GM23338 (cell line): ENCODE measurements around the gene FCHO2. TPM values are rescaled to one million over a fixed set of nuclear protein-coding genes. Genes with fewer than 3 reads are reported as not detected.

ENCODE experiments used
- ATAC-seq: fragments of 200-7000 bp; cut with Tn5 transposase; 3 replicates; pipeline ENCODE4 v1.9.1; 2020
- DNase-seq: peaks from one replicate; pipeline ENCODE4 v3.0.0-alpha.2; 2015; ENCODE audit warnings: low spot score
- H2AFZ ChIP-seq: fragments of 200-600 bp; sonication (generic); 2 replicates; pipeline ENCODE4 v1.8.0; 2016; ENCODE audit warnings: antibody characterized with exemption, mild to moderate bottlenecking, moderate library complexity
- H3F3A ChIP-seq: fragments of 200-600 bp; sonication (generic); replicated peaks from 2 replicates; pipeline ENCODE4 v1.8.0; 2017; ENCODE audit warnings: antibody characterized with exemption, mixed run types, low read depth
- H3K27ac ChIP-seq: fragments of 200-600 bp; sonication (generic); 2 replicates; pipeline ENCODE4 v1.6.1; 2016; ENCODE audit warnings: low read depth
- H3K27me3 ChIP-seq: fragments of 200-600 bp; sonication (generic); 2 replicates; pipeline ENCODE4 v1.8.0; 2016; ENCODE audit warnings: mild to moderate bottlenecking, mixed run types, moderate library complexity; ENCODE audit not compliant: insufficient read depth
- H3K36me3 ChIP-seq: fragments of 200-600 bp; sonication (generic); 2 replicates; pipeline ENCODE4 v1.8.0; 2016; ENCODE audit warnings: mild to moderate bottlenecking; ENCODE audit not compliant: insufficient read depth
- H3K4me1 ChIP-seq: fragments of 200-600 bp; sonication (generic); 2 replicates; pipeline ENCODE4 v1.8.0; 2016; ENCODE audit warnings: mild to moderate bottlenecking, moderate library complexity; ENCODE audit not compliant: insufficient read depth
- H3K4me2 ChIP-seq: fragments of 200-600 bp; sonication (generic); 2 replicates; pipeline ENCODE4 v1.7.1; 2017; ENCODE audit warnings: mixed run types
- H3K4me3 ChIP-seq: fragments of 200-600 bp; sonication (generic); 2 replicates; pipeline ENCODE4 v1.6.1; 2016; ENCODE audit warnings: mixed run types
- H3K79me2 ChIP-seq: fragments of 200-600 bp; sonication (generic); replicated peaks from 2 replicates; pipeline ENCODE4 v1.8.0; 2017; ENCODE audit warnings: mild to moderate bottlenecking; ENCODE audit not compliant: insufficient read depth
- H3K9me2 ChIP-seq: fragments of 200-600 bp; sonication (generic); 2 replicates; pipeline ENCODE4 v1.8.0; 2017; ENCODE audit not compliant: insufficient read depth
- H4K20me1 ChIP-seq: fragments of 200-600 bp; sonication (generic); replicated peaks from 2 replicates; pipeline ENCODE4 v1.8.0; 2017; ENCODE audit warnings: mild to moderate bottlenecking; ENCODE audit not compliant: insufficient read depth
- H3K27ac Mint-ChIP-seq: 2 replicates; pipeline ENCODE4 v1.8.0; 2020; ENCODE audit warnings: inconsistent platforms, mild to moderate bottlenecking, moderate library complexity, mixed read lengths
- H3K27me3 Mint-ChIP-seq: 3 replicates; pipeline ENCODE4 v1.8.0; 2022; ENCODE audit warnings: low read depth, mild to moderate bottlenecking, moderate library complexity, mixed read lengths, inconsistent platforms; ENCODE audit not compliant: insufficient read depth, poor library complexity
- H3K36me3 Mint-ChIP-seq: 3 replicates; pipeline ENCODE4 v1.8.0; 2021; ENCODE audit warnings: low read depth, mild to moderate bottlenecking, inconsistent platforms, moderate library complexity, mixed read lengths
- H3K4me1 Mint-ChIP-seq: 3 replicates; pipeline ENCODE4 v1.8.0; 2020; ENCODE audit warnings: mild to moderate bottlenecking, inconsistent platforms, mixed read lengths
- H3K4me3 Mint-ChIP-seq: 3 replicates; pipeline ENCODE4 v1.8.0; 2021; ENCODE audit warnings: moderate library complexity, mild to moderate bottlenecking, inconsistent platforms, mixed read lengths
- H3K9me3 Mint-ChIP-seq: 3 replicates; pipeline ENCODE4 v1.8.0; 2020; ENCODE audit warnings: moderate library complexity, mild to moderate bottlenecking, inconsistent platforms, mixed read lengths
- CREB1 ChIP-seq: fragments of 250-450 bp; sonication (Bioruptor Pico); IDR thresholded peaks from 2 replicates; pipeline ENCODE4 v1.5.0; 2020; ENCODE audit warnings: low read depth, mild to moderate bottlenecking, moderate library complexity
- EZH2 ChIP-seq: fragments of 200-600 bp; sonication (generic); IDR thresholded peaks from one replicate; pipeline ENCODE4 v1.8.0; 2017; ENCODE audit warnings: antibody characterized with exemption, mild to moderate bottlenecking, low read depth; ENCODE audit not compliant: unreplicated experiment
- EZH2phosphoT487 ChIP-seq: fragments of 200-600 bp; sonication (generic); IDR thresholded peaks from one replicate; pipeline ENCODE4 v1.8.1; 2018; ENCODE audit warnings: antibody characterized with exemption; ENCODE audit not compliant: unreplicated experiment
- JUNB ChIP-seq: IDR thresholded peaks from one replicate; pipeline ENCODE4 v1.6.1; 2016; ENCODE audit warnings: antibody characterized with exemption; ENCODE audit not compliant: unreplicated experiment
- NANOG ChIP-seq: IDR thresholded peaks from 2 replicates; pipeline ENCODE4 v1.6.1; 2016; ENCODE audit warnings: antibody characterized with exemption, borderline replicate concordance
- POLR2AphosphoS5 ChIP-seq: IDR thresholded peaks from 2 replicates; pipeline ENCODE4 v1.6.1; 2016; ENCODE audit warnings: antibody characterized with exemption, low read depth
- STAT1 ChIP-seq: IDR thresholded peaks from one replicate; pipeline ENCODE4 v1.6.1; 2016; ENCODE audit warnings: antibody characterized with exemption; ENCODE audit not compliant: unreplicated experiment
- ZNF114 ChIP-seq: fragments of 250-450 bp; sonication (Bioruptor Pico); IDR thresholded peaks from 2 replicates; pipeline ENCODE4 v1.5.0; 2020; ENCODE audit warnings: mild to moderate bottlenecking, moderate library complexity
- ZNF331 ChIP-seq: fragments of 250-450 bp; sonication (Bioruptor Pico); IDR thresholded peaks from 2 replicates; pipeline ENCODE4 v1.5.0; 2020; ENCODE audit warnings: low read depth, mild to moderate bottlenecking, moderate library complexity
- polyA plus RNA-seq: library from polyadenylated mRNA; unstranded; fragments of >200 nt; fragmentation: Nextera tagmentation; extraction: Ambion mirVana; gene quantifications from 2 replicates; pipeline ENCODE4 v1.2.1, GENCODE V29; 2016
- total RNA-seq: library from RNA; depleted of rRNA; stranded (reverse); fragments of >200 nt; shearing (Covaris generic); gene quantifications from 2 replicates; pipeline ENCODE4 v1.2.3, GENCODE V29; 2014
- TF ChIP-seq, protein P1 (sequence below): IDR thresholded peaks from 2 replicates; pipeline ENCODE4 v1.6.1; 2016; ENCODE audit warnings: antibody characterized with exemption
- TF ChIP-seq, protein P2 (sequence below), 2 experiments: fragments of 200-600 bp in 1 of 2; sonication (generic) in 1 of 2; conservative IDR thresholded peaks; 2 replicates each; pipeline versions ENCODE4 v1.5.1 to v1.6.1; 2016 to 2017; ENCODE audit warnings: antibody characterized with exemption in 2 of 2, low read depth in 2 of 2, mild to moderate bottlenecking in 2 of 2, moderate library complexity in 1 of 2
- TF ChIP-seq, protein P3 (sequence below): fragments of 250-450 bp; sonication (Bioruptor Pico); IDR thresholded peaks from 2 replicates; pipeline ENCODE4 v1.5.0; 2020; ENCODE audit warnings: mild to moderate bottlenecking, moderate library complexity
- TF ChIP-seq, protein P4 (sequence below): IDR thresholded peaks from one replicate; pipeline ENCODE4 v1.6.1; 2018; ENCODE audit warnings: antibody characterized with exemption; ENCODE audit not compliant: unreplicated experiment

FCHO2 gene
- total and polyA plus RNA-seq, 2 experiments from 2014 or later, result 8.4 to 10.1 TPM

DNA sequence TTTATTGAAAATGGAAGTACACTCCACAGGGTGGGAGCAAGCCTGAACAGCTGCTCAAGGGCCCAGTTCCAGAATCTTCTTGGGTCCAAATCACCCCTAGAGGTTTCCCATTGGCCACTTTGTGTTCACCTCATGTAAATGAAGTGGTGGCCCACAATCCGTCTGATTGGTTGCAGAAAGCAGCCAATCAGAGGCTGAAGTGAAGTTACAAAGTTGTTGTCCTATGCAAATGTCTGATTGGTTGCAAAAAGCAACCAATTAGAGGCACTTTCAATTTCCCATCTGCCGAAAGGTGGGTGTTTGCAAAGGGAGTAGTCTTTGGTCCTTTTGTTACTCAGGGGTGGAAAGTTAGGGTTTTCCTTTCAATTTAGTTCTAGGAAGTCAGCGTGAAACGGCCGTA, 173.3 kb downstream of the FCHO2 start:
- H3K4me3 Mint-ChIP-seq, result no peak overlapping the region
- TF ChIP-seq ZNF114 (CRISPR knock-in tag) (no peak), JUNB (no peak), EZH2phosphoT487 (no peak), EZH2 (no peak), CREB1 (CRISPR knock-in tag) (no peak), NANOG (no peak), ZNF331 (CRISPR knock-in tag) (no peak), POLR2AphosphoS5 (no peak), STAT1 (no peak)
- TF ChIP-seq, protein P1, sequence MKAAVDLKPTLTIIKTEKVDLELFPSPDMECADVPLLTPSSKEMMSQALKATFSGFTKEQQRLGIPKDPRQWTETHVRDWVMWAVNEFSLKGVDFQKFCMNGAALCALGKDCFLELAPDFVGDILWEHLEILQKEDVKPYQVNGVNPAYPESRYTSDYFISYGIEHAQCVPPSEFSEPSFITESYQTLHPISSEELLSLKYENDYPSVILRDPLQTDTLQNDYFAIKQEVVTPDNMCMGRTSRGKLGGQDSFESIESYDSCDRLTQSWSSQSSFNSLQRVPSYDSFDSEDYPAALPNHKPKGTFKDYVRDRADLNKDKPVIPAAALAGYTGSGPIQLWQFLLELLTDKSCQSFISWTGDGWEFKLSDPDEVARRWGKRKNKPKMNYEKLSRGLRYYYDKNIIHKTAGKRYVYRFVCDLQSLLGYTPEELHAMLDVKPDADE, result no peak
- TF ChIP-seq, protein P2, sequence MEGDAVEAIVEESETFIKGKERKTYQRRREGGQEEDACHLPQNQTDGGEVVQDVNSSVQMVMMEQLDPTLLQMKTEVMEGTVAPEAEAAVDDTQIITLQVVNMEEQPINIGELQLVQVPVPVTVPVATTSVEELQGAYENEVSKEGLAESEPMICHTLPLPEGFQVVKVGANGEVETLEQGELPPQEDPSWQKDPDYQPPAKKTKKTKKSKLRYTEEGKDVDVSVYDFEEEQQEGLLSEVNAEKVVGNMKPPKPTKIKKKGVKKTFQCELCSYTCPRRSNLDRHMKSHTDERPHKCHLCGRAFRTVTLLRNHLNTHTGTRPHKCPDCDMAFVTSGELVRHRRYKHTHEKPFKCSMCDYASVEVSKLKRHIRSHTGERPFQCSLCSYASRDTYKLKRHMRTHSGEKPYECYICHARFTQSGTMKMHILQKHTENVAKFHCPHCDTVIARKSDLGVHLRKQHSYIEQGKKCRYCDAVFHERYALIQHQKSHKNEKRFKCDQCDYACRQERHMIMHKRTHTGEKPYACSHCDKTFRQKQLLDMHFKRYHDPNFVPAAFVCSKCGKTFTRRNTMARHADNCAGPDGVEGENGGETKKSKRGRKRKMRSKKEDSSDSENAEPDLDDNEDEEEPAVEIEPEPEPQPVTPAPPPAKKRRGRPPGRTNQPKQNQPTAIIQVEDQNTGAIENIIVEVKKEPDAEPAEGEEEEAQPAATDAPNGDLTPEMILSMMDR (conservative IDR thresholded peaks at IDR 0.05; ENCODE audit: low read depth in 2 of 2), result no peak
- TF ChIP-seq, protein P3, sequence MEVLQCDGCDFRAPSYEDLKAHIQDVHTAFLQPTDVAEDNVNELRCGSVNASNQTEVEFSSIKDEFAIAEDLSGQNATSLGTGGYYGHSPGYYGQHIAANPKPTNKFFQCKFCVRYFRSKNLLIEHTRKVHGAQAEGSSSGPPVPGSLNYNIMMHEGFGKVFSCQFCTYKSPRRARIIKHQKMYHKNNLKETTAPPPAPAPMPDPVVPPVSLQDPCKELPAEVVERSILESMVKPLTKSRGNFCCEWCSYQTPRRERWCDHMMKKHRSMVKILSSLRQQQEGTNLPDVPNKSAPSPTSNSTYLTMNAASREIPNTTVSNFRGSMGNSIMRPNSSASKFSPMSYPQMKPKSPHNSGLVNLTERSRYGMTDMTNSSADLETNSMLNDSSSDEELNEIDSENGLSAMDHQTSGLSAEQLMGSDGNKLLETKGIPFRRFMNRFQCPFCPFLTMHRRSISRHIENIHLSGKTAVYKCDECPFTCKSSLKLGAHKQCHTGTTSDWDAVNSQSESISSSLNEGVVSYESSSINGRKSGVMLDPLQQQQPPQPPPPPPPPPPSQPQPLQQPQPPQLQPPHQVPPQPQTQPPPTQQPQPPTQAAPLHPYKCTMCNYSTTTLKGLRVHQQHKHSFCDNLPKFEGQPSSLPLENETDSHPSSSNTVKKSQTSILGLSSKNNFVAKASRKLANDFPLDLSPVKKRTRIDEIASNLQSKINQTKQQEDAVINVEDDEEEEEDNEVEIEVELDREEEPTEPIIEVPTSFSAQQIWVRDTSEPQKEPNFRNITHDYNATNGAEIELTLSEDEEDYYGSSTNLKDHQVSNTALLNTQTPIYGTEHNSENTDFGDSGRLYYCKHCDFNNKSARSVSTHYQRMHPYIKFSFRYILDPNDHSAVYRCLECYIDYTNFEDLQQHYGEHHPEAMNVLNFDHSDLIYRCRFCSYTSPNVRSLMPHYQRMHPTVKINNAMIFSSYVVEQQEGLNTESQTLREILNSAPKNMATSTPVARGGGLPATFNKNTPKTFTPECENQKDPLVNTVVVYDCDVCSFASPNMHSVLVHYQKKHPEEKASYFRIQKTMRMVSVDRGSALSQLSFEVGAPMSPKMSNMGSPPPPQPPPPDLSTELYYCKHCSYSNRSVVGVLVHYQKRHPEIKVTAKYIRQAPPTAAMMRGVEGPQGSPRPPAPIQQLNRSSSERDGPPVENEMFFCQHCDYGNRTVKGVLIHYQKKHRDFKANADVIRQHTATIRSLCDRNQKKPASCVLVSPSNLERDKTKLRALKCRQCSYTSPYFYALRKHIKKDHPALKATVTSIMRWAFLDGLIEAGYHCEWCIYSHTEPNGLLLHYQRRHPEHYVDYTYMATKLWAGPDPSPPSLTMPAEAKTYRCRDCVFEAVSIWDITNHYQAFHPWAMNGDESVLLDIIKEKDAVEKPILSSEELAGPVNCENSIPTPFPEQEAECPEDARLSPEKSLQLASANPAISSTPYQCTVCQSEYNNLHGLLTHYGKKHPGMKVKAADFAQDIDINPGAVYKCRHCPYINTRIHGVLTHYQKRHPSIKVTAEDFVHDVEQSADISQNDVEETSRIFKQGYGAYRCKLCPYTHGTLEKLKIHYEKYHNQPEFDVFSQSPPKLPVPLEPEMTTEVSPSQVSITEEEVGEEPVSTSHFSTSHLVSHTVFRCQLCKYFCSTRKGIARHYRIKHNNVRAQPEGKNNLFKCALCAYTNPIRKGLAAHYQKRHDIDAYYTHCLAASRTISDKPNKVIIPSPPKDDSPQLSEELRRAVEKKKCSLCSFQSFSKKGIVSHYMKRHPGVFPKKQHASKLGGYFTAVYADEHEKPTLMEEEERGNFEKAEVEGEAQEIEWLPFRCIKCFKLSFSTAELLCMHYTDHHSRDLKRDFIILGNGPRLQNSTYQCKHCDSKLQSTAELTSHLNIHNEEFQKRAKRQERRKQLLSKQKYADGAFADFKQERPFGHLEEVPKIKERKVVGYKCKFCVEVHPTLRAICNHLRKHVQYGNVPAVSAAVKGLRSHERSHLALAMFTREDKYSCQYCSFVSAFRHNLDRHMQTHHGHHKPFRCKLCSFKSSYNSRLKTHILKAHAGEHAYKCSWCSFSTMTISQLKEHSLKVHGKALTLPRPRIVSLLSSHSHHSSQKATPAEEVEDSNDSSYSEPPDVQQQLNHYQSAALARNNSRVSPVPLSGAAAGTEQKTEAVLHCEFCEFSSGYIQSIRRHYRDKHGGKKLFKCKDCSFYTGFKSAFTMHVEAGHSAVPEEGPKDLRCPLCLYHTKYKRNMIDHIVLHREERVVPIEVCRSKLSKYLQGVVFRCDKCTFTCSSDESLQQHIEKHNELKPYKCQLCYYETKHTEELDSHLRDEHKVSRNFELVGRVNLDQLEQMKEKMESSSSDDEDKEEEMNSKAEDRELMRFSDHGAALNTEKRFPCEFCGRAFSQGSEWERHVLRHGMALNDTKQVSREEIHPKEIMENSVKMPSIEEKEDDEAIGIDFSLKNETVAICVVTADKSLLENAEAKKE (CRISPR knock-in tag), result no peak
- TF ChIP-seq, protein P4, sequence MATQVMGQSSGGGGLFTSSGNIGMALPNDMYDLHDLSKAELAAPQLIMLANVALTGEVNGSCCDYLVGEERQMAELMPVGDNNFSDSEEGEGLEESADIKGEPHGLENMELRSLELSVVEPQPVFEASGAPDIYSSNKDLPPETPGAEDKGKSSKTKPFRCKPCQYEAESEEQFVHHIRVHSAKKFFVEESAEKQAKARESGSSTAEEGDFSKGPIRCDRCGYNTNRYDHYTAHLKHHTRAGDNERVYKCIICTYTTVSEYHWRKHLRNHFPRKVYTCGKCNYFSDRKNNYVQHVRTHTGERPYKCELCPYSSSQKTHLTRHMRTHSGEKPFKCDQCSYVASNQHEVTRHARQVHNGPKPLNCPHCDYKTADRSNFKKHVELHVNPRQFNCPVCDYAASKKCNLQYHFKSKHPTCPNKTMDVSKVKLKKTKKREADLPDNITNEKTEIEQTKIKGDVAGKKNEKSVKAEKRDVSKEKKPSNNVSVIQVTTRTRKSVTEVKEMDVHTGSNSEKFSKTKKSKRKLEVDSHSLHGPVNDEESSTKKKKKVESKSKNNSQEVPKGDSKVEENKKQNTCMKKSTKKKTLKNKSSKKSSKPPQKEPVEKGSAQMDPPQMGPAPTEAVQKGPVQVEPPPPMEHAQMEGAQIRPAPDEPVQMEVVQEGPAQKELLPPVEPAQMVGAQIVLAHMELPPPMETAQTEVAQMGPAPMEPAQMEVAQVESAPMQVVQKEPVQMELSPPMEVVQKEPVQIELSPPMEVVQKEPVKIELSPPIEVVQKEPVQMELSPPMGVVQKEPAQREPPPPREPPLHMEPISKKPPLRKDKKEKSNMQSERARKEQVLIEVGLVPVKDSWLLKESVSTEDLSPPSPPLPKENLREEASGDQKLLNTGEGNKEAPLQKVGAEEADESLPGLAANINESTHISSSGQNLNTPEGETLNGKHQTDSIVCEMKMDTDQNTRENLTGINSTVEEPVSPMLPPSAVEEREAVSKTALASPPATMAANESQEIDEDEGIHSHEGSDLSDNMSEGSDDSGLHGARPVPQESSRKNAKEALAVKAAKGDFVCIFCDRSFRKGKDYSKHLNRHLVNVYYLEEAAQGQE, result no peak
- Histone ChIP-seq H3K4me3 (no peak overlapping the region), H3K27me3 (no peaks in the 10 kb centered on the region), H3K4me1 (peaks cover 10% of the 10 kb centered on the region), H3K27ac (no peak overlapping the region), H3K36me3 (no peaks in the 10 kb centered on the region), H4K20me1 (no peaks in the 10 kb centered on the region), H3F3A (no peaks in the 10 kb centered on the region), H3K4me2 (no peak overlapping the region), H3K79me2 (no peaks in the 10 kb centered on the region), H2AFZ (no peak overlapping the region; the same call in 1 of the 2 replicates), H3K9me2 (no peaks in the 10 kb centered on the region)
- no peak for DNase-seq
- no peaks in the 10 kb centered on the region for H3K27me3 Mint-ChIP-seq
- ATAC-seq, result no peak
- H3K9me3 Mint-ChIP-seq, result no peaks in the 10 kb centered on the region; the same call in 2 of the 3 replicates
- H3K27ac Mint-ChIP-seq, result no peak overlapping the region
- H3K4me1 Mint-ChIP-seq, result peaks cover 28% of the 10 kb centered on the region
- peaks cover 3% of the 10 kb centered on the region; the same call in 2 of the 3 replicates for H3K36me3 Mint-ChIP-seq
